Natural killer cell (primary cell): ENCODE data around the gene COL23A1. TPM values are rescaled to one million over a fixed set of nuclear protein-coding genes. Genes with fewer than 3 reads are reported as not detected.

ENCODE experiments used
- ATAC-seq, 3 donors: fragments of 150-1000 bp in 2 of 3; fragments of 200-7000 bp in 1 of 3; cut with Tn5 transposase; 1 replicate in 1 of 3; 2 replicates in 2 of 3; pipeline ENCODE4 v1.10.0; 2021; ENCODE audit warnings: mild to moderate bottlenecking in 2 of 3, moderate library complexity in 2 of 3
- DNase-seq, 2 donors: peaks; one replicate each; pipeline versions ENCODE4 v3.0.0 to v3.0.0-alpha.2; 2013 to 2021; ENCODE audit warnings: mixed read lengths in 1 of 2
- H3K27ac ChIP-seq: one replicate; pipeline ENCODE4 v1.5.1; 2013; ENCODE audit warnings: mild to moderate bottlenecking, low read length
- H3K27me3 ChIP-seq: one replicate; pipeline ENCODE4 v1.6.1; 2013; ENCODE audit warnings: low read length; ENCODE audit not compliant: control insufficient read depth, insufficient read depth
- H3K36me3 ChIP-seq: one replicate; pipeline ENCODE4 v1.6.1; 2013; ENCODE audit warnings: low read length; ENCODE audit not compliant: control insufficient read depth, insufficient read depth
- H3K4me1 ChIP-seq: one replicate; pipeline ENCODE4 v1.6.1; 2013; ENCODE audit warnings: low read length; ENCODE audit not compliant: control insufficient read depth, insufficient read depth
- H3K4me3 ChIP-seq: one replicate; pipeline ENCODE4 v1.5.1; 2013; ENCODE audit warnings: low read length
- H3K9me3 ChIP-seq: one replicate; pipeline ENCODE4 v1.6.1; 2013; ENCODE audit warnings: low read length; ENCODE audit not compliant: control insufficient read depth, insufficient read depth
- H3K27ac Mint-ChIP-seq, 2 donors: one replicate each; pipeline ENCODE4 v1.8.0; 2022; ENCODE audit warnings: mild to moderate bottlenecking in 2 of 2, mixed read lengths in 2 of 2, moderate library complexity in 1 of 2
- H3K27me3 Mint-ChIP-seq, 2 donors: one replicate each; pipeline ENCODE4 v1.8.0; 2022; ENCODE audit warnings: low read depth in 2 of 2, mixed read lengths in 2 of 2
- H3K36me3 Mint-ChIP-seq: one replicate; pipeline ENCODE4 v1.8.0; 2022; ENCODE audit warnings: mixed read lengths
- H3K4me1 Mint-ChIP-seq, 2 donors: one replicate each; pipeline ENCODE4 v1.8.0; 2022; ENCODE audit warnings: mixed read lengths in 2 of 2
- H3K4me3 Mint-ChIP-seq: one replicate; pipeline ENCODE4 v1.8.0; 2022; ENCODE audit warnings: mild to moderate bottlenecking, moderate library complexity, mixed read lengths
- H3K9me3 Mint-ChIP-seq, 2 donors: one replicate each; pipeline ENCODE4 v1.8.0; 2022; ENCODE audit warnings: mixed read lengths in 2 of 2
- CTCF ChIP-seq: fragments of 200-600 bp; IDR thresholded peaks from one replicate; pipeline ENCODE4 v1.8.0; 2022; ENCODE audit warnings: antibody characterized with exemption
- WGBS: methylation state at CpG from one replicate; pipeline ENCODE4 v1.1.7; 2013; ENCODE audit warnings: missing lambda C conversion rate; ENCODE audit not compliant: insufficient coverage; 5-methylcytosine and 5-hydroxymethylcytosine counted together
- intact Hi-C: fragments of 100-400 bp; cut with micrococcal nuclease; formaldehyde crosslinking; loops from one replicate; pipeline ENCODE4 v1.14.2; 2022
- total RNA-seq, 4 donors: library from RNA; stranded (reverse); fragments of 120-200 nt in 1 of 4; gene quantifications; one replicate each; pipeline versions ENCODE4 v1.2.3 to v1.2.4, GENCODE V29; 2013 to 2022

The COL23A1 gene
- total RNA-seq, 3 donors from 2014 or later (not counting 1 experiment from before 2014, with no cell fraction given), result 0.15 TPM; not detected in 2

GRCh38 chr5:178209334-178210072 lies 380.7 kb downstream of the COL23A1 start:
- peaks cover 22% of the 10 kb centered on the region for H3K4me1 ChIP-seq
- Mint-ChIP-seq H3K27ac (no peak overlapping the region), H3K36me3 (no peaks in the 10 kb centered on the region), H3K9me3 (no peaks in the 10 kb centered on the region), H3K4me3 (no peak overlapping the region), H3K4me1 (peaks cover 29 to 45% of the 10 kb centered on the region in 2 donors), H3K27me3 (no peaks in the 10 kb centered on the region)
- H3K27ac ChIP-seq, result no peak overlapping the region
- TF ChIP-seq CTCF, result no peak
- intact Hi-C loops, result no loop called here
- no peak for DNase-seq
- no peak overlapping the region for H3K4me3 ChIP-seq
- H3K9me3 ChIP-seq, result no peaks in the 10 kb centered on the region
- no peaks in the 10 kb centered on the region for H3K27me3 ChIP-seq
- peaks cover 79% of the 10 kb centered on the region for H3K36me3 ChIP-seq
- ATAC-seq, result no peak
- WGBS, result 86% methylated on average over 8 of the region's 8 CpGs

GRCh38 chr5:178208540-178209227 lies 381.5 kb downstream of the COL23A1 start:
- Mint-ChIP-seq H3K4me1 (peaks cover 34 to 46% of the 10 kb centered on the region in 2 donors), H3K27ac (peak overlapping the region; percentile 14 to 85), H3K36me3 (no peaks in the 10 kb centered on the region), H3K27me3 (no peaks in the 10 kb centered on the region), H3K9me3 (no peaks in the 10 kb centered on the region), H3K4me3 (no peak overlapping the region)
- H3K9me3 ChIP-seq, result no peaks in the 10 kb centered on the region
- ATAC-seq (no peak), DNase-seq (no peak)
- H3K27ac ChIP-seq, result no peak overlapping the region
- H3K4me3 ChIP-seq, result no peak overlapping the region
- H3K36me3 ChIP-seq, result peaks cover 72% of the 10 kb centered on the region
- 89% methylated on average over 5 of the region's 5 CpGs for WGBS
- peaks cover 25% of the 10 kb centered on the region for H3K4me1 ChIP-seq
- TF ChIP-seq CTCF, result no peak
- intact Hi-C loops, result no loop called here
- H3K27me3 ChIP-seq, result no peaks in the 10 kb centered on the region

- WGBS, result 100% methylated on average over 1 of the region's 1 CpG
- Histone ChIP-seq H3K4me1 (peaks cover 27% of the 10 kb centered on the region), H3K9me3 (no peaks in the 10 kb centered on the region), H3K27ac (no peak overlapping the region), H3K27me3 (no peaks in the 10 kb centered on the region), H3K4me3 (no peak overlapping the region), H3K36me3 (peaks cover 64% of the 10 kb centered on the region)
- DNase-seq (no peak), ATAC-seq (no peak)
- H3K36me3 Mint-ChIP-seq, result no peaks in the 10 kb centered on the region
- H3K27ac Mint-ChIP-seq, result peak overlapping the region; percentile 83 to 85
- no peak for TF ChIP-seq CTCF
- H3K4me1 Mint-ChIP-seq, result peaks cover 34 to 44% of the 10 kb centered on the region in 2 donors
- no peaks in the 10 kb centered on the region for H3K27me3 Mint-ChIP-seq
- H3K4me3 Mint-ChIP-seq, result peak overlapping the region; percentile 37
- intact Hi-C loops, result no loop called here
- H3K9me3 Mint-ChIP-seq, result no peaks in the 10 kb centered on the region
Observed at GRCh38 chr5:178207917-178208280, 382.3 kb downstream of the COL23A1 start.
